ENCODE data around the gene EIF1B.

DNA sequence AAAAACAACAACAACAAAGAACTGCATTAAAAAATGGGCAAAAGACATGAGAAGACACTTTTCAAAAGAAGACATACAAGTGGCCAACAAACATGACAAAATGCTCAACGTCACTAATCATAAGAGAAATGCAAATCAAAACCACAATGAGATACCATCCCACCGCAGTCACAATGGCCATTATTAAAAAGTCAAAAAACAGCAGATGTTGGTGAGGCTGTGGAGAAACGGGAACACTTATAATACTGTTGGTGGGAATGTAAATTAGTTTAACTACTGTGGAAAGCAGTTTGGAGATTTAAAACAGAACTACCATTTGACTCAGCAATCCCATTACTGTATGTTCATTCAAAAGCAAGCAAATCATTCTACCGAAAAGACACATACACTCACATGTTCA, 15.1 kb downstream of the EIF1B start:
- TF ChIP-seq EP300 (IDR thresholded peaks at IDR 0.05) = no peak
- TF ChIP-seq, protein P1, sequence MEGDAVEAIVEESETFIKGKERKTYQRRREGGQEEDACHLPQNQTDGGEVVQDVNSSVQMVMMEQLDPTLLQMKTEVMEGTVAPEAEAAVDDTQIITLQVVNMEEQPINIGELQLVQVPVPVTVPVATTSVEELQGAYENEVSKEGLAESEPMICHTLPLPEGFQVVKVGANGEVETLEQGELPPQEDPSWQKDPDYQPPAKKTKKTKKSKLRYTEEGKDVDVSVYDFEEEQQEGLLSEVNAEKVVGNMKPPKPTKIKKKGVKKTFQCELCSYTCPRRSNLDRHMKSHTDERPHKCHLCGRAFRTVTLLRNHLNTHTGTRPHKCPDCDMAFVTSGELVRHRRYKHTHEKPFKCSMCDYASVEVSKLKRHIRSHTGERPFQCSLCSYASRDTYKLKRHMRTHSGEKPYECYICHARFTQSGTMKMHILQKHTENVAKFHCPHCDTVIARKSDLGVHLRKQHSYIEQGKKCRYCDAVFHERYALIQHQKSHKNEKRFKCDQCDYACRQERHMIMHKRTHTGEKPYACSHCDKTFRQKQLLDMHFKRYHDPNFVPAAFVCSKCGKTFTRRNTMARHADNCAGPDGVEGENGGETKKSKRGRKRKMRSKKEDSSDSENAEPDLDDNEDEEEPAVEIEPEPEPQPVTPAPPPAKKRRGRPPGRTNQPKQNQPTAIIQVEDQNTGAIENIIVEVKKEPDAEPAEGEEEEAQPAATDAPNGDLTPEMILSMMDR (IDR thresholded peaks at IDR 0.05) = no peak

Data from upper lobe of left lung (tissue), 4 donors.